CD4-positive, alpha-beta T cell treated with Interleukin-2 at 100 ng/mL for 4 hours (primary cell): ENCODE results near the gene OXT.

Source experiments
- DNase-seq: peaks from one replicate; pipeline ENCODE4 v3.0.0-alpha.2; 2020; ENCODE audit warnings: low spot score

The OXT gene

GRCh38 chr20:3109350-3110302 is 38.2 kb downstream of the OXT start:
- no peak for DNase-seq

GRCh38 chr20:3111507-3111906 is 40.1 kb downstream of the OXT start:
- no peak for DNase-seq

GRCh38 chr20:3111995-3112394 is 40.6 kb downstream of the OXT start:
- no peak for DNase-seq

- peak; percentile 12 for DNase-seq
Measured at GRCh38 chr20:3115190-3116107, 44.0 kb downstream of the OXT start.

- DNase-seq: no peak
Measured at GRCh38 chr20:3116341-3116740, 44.9 kb downstream of the OXT start.

GRCh38 chr20:3117839-3118379 is 46.5 kb downstream of the OXT start:
- DNase-seq: peak; percentile 48

GRCh38 chr20:3119044-3119443 is 47.6 kb downstream of the OXT start:
- DNase-seq: no peak

- DNase-seq: peak; percentile 43
Measured at GRCh38 chr20:3121271-3121911, 50.0 kb downstream of the OXT start.
